ENCODE measurements around the gene MVD.

DNA sequence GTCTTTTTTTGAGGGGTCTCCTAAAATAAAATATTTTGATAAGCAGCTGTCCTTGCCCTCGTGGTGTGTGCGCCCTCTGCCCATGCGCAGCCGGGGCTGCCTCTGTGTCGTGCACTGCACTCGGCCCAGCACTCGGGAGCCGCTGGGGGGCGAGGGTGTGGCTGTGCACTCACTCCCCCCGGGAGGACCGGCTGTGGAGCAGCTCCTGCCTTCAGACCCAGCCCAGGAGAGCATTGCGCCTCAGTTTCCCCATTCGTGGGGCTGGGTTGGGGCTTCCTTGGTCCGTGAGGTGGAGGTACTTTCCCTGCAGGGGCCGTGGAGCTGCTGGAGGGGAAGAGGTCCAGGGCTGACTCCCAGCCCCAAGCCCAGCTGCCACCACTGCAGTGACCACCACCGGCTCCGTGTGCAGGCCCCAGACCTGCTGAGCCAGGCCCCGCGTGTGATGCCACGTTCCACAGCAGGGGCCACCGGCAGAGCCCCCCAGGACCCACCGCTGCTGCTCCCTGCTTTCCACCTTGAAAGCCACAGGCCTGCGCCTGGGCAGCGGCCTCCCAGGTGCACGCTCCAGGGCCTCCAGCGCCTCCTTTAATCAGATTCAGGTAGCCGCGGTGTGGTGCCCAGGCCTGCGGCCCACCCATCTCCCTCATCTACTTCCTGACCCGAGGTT is 30.8 kb downstream of the MVD start:
- TF ChIP-seq, protein P1, sequence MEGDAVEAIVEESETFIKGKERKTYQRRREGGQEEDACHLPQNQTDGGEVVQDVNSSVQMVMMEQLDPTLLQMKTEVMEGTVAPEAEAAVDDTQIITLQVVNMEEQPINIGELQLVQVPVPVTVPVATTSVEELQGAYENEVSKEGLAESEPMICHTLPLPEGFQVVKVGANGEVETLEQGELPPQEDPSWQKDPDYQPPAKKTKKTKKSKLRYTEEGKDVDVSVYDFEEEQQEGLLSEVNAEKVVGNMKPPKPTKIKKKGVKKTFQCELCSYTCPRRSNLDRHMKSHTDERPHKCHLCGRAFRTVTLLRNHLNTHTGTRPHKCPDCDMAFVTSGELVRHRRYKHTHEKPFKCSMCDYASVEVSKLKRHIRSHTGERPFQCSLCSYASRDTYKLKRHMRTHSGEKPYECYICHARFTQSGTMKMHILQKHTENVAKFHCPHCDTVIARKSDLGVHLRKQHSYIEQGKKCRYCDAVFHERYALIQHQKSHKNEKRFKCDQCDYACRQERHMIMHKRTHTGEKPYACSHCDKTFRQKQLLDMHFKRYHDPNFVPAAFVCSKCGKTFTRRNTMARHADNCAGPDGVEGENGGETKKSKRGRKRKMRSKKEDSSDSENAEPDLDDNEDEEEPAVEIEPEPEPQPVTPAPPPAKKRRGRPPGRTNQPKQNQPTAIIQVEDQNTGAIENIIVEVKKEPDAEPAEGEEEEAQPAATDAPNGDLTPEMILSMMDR (conservative IDR thresholded peaks at IDR 0.05 in 1 of 2, IDR thresholded peaks at IDR 0.05 in 1 of 2; ENCODE audit: low read depth in 1 of 2, low read length in 2 of 2), result no peak
- no peak for TF ChIP-seq EZH2 (IDR thresholded peaks at IDR 0.05; ENCODE audit: low read length, missing control alignments)

All from fibroblast of lung (primary cell).